DOHH2 (cell line): ENCODE data around the gene LSM14A.

Experiments
- EZH2phosphoT487 ChIP-seq: fragments of 200-600 bp; sonication (generic); IDR thresholded peaks from 2 replicates; pipeline ENCODE4 v1.6.1; 2017; ENCODE audit warnings: borderline replicate concordance, mild to moderate bottlenecking, antibody characterized with exemption, low read length, moderate library complexity, mixed read lengths
- TF ChIP-seq, protein P1 (sequence below): fragments of 200-600 bp; sonication (generic); IDR thresholded peaks from one replicate; pipeline ENCODE4 v1.5.1; 2014; ENCODE audit warnings: antibody characterized with exemption, mild to moderate bottlenecking, low read depth, low read length; ENCODE audit not compliant: poor library complexity, severe bottlenecking

DNA sequence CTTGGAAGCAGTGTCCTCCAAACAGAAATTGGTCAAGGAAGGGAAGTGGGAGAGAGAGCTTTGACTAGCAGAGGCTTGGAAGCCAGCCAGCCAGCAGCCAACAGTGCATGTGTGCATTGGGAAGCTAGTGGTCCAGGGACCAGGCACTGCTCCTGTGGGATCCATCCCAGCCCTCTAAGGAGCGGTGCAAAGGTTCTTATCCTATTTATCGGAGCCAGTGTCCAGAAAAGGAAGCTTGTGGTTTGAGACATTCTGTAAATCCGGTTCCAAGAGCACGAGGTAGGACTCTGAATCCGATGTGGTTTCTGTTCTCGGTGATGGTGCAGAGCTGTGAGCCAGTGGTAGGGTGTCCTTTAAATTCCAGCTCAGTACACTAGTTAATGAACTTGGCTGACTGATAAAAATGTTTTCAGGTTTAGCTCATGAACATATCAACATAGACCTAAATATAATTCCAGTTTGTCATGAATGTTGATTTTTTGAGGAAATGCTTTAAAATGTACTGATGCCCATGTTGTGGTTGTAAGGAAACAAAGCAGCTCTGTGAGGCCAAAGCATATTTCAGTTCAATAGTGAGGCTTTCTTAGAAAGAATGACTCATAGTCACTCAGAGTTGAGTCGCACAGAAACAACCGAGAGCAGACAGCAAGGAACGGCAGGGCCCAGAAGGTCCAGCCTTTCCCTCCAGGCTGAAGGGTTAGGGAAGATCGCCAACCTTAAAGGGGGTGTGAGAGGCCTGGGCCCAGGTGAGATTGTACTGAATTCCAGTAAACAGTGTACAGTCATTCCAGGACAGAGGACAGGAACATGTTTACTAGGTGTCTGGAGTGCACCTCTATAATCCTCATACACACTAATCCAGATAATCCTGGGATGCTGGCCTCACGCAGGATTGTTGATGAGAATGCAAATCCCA is 60.5 kb downstream of the LSM14A start:
- TF ChIP-seq, protein P1, sequence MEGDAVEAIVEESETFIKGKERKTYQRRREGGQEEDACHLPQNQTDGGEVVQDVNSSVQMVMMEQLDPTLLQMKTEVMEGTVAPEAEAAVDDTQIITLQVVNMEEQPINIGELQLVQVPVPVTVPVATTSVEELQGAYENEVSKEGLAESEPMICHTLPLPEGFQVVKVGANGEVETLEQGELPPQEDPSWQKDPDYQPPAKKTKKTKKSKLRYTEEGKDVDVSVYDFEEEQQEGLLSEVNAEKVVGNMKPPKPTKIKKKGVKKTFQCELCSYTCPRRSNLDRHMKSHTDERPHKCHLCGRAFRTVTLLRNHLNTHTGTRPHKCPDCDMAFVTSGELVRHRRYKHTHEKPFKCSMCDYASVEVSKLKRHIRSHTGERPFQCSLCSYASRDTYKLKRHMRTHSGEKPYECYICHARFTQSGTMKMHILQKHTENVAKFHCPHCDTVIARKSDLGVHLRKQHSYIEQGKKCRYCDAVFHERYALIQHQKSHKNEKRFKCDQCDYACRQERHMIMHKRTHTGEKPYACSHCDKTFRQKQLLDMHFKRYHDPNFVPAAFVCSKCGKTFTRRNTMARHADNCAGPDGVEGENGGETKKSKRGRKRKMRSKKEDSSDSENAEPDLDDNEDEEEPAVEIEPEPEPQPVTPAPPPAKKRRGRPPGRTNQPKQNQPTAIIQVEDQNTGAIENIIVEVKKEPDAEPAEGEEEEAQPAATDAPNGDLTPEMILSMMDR: no peak
- TF ChIP-seq EZH2phosphoT487: no peak
